PC-3 (cell line): ENCODE measurements around the gene SELENOP. TPM values are rescaled to one million over a fixed set of nuclear protein-coding genes. Genes with fewer than 3 reads are reported as not detected.

Experiments
- ATAC-seq: fragments of 200-7000 bp; cut with Tn5 transposase; 2 replicates; pipeline ENCODE4 v1.9.1; 2020; ENCODE audit warnings: mild to moderate bottlenecking, moderate library complexity
- BruUV-seq: library from RNA; stranded (reverse); fragments of 400-500 nt; replicated peaks from 2 replicates; lab custom pipeline; 2021; lab: Mats Ljungman, UMichigan
- CTCF ChIA-PET: fragments of 300-600 bp; sonication (Branson Sonifier 250); formaldehyde crosslinking; loops from one replicate; lab custom pipeline; 2022; ENCODE audit warnings: antibody characterized with exemption; lab: Charles Lee
- POLR2A ChIA-PET: fragments of 300-600 bp; sonication (Branson Sonifier 250); formaldehyde crosslinking; loops from one replicate; lab custom pipeline; 2022; ENCODE audit warnings: antibody characterized with exemption; ENCODE audit not compliant: unreplicated experiment; lab: Charles Lee
- DNase-seq: peaks from one replicate; pipeline ENCODE4 v3.0.0-alpha.2; 2015
- H2AFZ ChIP-seq: fragments of 300-600 bp; sonication (generic); 2 replicates; pipeline ENCODE4 v1.6.0; 2016; ENCODE audit warnings: antibody characterized with exemption, low read length
- H3F3A ChIP-seq: fragments of 300-600 bp; sonication (generic); one replicate; pipeline ENCODE4 v1.6.0; 2017; ENCODE audit warnings: antibody characterized with exemption, low read length, control low read depth, mild to moderate bottlenecking; ENCODE audit not compliant: unreplicated experiment
- H3K27ac ChIP-seq: fragments of 300-600 bp; sonication (generic); 2 replicates; pipeline ENCODE4 v1.5.1; 2016; ENCODE audit warnings: mild to moderate bottlenecking, low read length
- H3K27me3 ChIP-seq: fragments of 300-600 bp; sonication (generic); 2 replicates; pipeline ENCODE4 v1.6.1; 2016; ENCODE audit warnings: low read length, mixed read lengths
- H3K36me3 ChIP-seq: fragments of 300-600 bp; sonication (generic); 2 replicates; pipeline ENCODE4 v1.6.1; 2016; ENCODE audit warnings: low read depth, mixed run types, low read length, mixed read lengths
- H3K4me1 ChIP-seq: fragments of 300-600 bp; sonication (generic); 2 replicates; pipeline ENCODE4 v1.5.1; 2016; ENCODE audit warnings: low read length; ENCODE audit not compliant: insufficient read depth
- H3K4me2 ChIP-seq: fragments of 300-600 bp; sonication (generic); 2 replicates; pipeline ENCODE4 v1.6.0; 2016; ENCODE audit warnings: low read length
- H3K4me3 ChIP-seq: fragments of 300-600 bp; sonication (generic); 2 replicates; pipeline ENCODE4 v1.5.1; 2016; ENCODE audit warnings: mild to moderate bottlenecking, low read length, mixed read lengths
- H3K79me2 ChIP-seq: fragments of 300-600 bp; sonication (generic); 2 replicates; pipeline ENCODE4 v1.6.1; 2017; ENCODE audit warnings: low read length, mixed read lengths
- H3K9ac ChIP-seq: fragments of 300-600 bp; sonication (generic); 2 replicates; pipeline ENCODE4 v1.6.0; 2016; ENCODE audit warnings: mild to moderate bottlenecking, low read length
- H3K9me2 ChIP-seq: fragments of 300-600 bp; sonication (generic); replicated peaks from 2 replicates; pipeline ENCODE4 v1.6.1; 2016; ENCODE audit warnings: mixed run types, low read length, mixed read lengths
- H3K9me3 ChIP-seq: fragments of 300-600 bp; sonication (generic); 2 replicates; pipeline ENCODE4 v1.6.1; 2016; ENCODE audit warnings: low read length, mixed read lengths
- H4K20me1 ChIP-seq: fragments of 300-600 bp; sonication (generic); 2 replicates; pipeline ENCODE4 v1.6.1; 2016; ENCODE audit warnings: low read length, mixed read lengths
- CTCF ChIP-seq: fragments of 300-600 bp; sonication (generic); conservative IDR thresholded peaks from 2 replicates; pipeline ENCODE4 v1.5.1; 2017; ENCODE audit warnings: antibody characterized with exemption, low read depth, mild to moderate bottlenecking, low read length
- EZH2 ChIP-seq: fragments of 300-600 bp; sonication (generic); IDR thresholded peaks from one replicate; pipeline ENCODE4 v1.6.1; 2017; ENCODE audit warnings: antibody characterized with exemption, mild to moderate bottlenecking, low read length; ENCODE audit not compliant: unreplicated experiment
- EZH2phosphoT487 ChIP-seq: fragments of 300-600 bp; sonication (generic); IDR thresholded peaks from 2 replicates; pipeline ENCODE4 v1.6.1; 2018; ENCODE audit warnings: mild to moderate bottlenecking, antibody characterized with exemption, low read length, borderline replicate concordance
- intact Hi-C: fragments of 100-400 bp; cut with micrococcal nuclease; formaldehyde crosslinking; loops from 2 replicates; pipeline ENCODE4 v1.9.0; 2023
- total RNA-seq: library from RNA; depleted of rRNA; stranded (reverse); fragments of >200 nt; gene quantifications from 2 replicates; pipeline ENCODE4 v1.2.3, GENCODE V29; 2014

Gene SELENOP
- total RNA-seq, 1 experiment from 2014 or later = 3.3 TPM

GRCh38 chr5:42800748-42801330 is 10.9 kb downstream of the SELENOP start:
- Histone ChIP-seq H3K4me1 (no peaks in the 10 kb centered on the region), H3K27ac (no peak overlapping the region), H3K36me3 (no peaks in the 10 kb centered on the region), H3K27me3 (no peaks in the 10 kb centered on the region), H3F3A (no peaks in the 10 kb centered on the region), H3K4me3 (no peak overlapping the region), H4K20me1 (no peaks in the 10 kb centered on the region), H3K79me2 (no peaks in the 10 kb centered on the region), H3K9ac (no peak overlapping the region), H2AFZ (no peak overlapping the region), H3K4me2 (no peak overlapping the region), H3K9me3 (no peaks in the 10 kb centered on the region), H3K9me2 (no peaks in the 10 kb centered on the region)
- no TSS peak for BruUV-seq
- intact Hi-C loops = no loop called here
- DNase-seq (no peak), ATAC-seq (no peak)
- ChIA-PET POLR2A (interaction anchor here (0.6 kb wide), 1 partner anchor 28 kb away, joined by 4 read pairs; no protein-coding TSS in a partner anchor), CTCF (no interaction called here)
- TF ChIP-seq CTCF (no peak), EZH2phosphoT487 (no peak), EZH2 (no peak)

DNA sequence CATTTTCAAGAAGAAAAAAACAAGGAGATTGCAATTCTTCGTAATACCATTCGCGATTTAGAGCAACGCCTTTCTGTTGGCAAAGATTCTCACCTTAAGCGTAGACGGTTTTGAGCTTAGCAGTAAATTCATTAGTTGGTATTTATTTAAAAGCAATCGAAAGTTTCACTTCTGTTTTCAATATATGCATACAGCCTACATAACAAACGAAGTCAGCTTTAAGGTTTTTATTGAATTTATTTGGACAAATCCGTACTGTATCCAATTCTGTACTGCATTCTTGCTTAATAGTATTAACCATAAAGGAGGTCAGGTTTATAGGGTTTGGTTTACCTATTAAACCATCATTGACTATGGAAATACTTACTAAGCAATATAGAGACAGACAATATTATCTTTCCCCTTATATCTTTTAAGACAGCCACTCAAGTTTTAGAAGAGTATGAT is 12.0 kb downstream of the SELENOP start:
- CTCF ChIA-PET = no interaction called here
- intact Hi-C loops = no loop called here
- H4K20me1 ChIP-seq = no peaks in the 10 kb centered on the region

More for the DNA sequence above, 12.0 kb downstream of the SELENOP start:
- H3K36me3 ChIP-seq = no peaks in the 10 kb centered on the region
- no TSS peak for BruUV-seq
- no peak overlapping the region for H3K27ac ChIP-seq
- no peaks in the 10 kb centered on the region for H3K79me2 ChIP-seq
- no peak for DNase-seq
- POLR2A ChIA-PET = no interaction called here
- H3K4me2 ChIP-seq = no peak overlapping the region
- H3K9ac ChIP-seq = no peak overlapping the region
- no peak overlapping the region for H3K4me3 ChIP-seq
- H3F3A ChIP-seq = no peaks in the 10 kb centered on the region
- no peaks in the 10 kb centered on the region for H3K9me3 ChIP-seq
- H3K4me1 ChIP-seq = no peaks in the 10 kb centered on the region
- H3K9me2 ChIP-seq = no peaks in the 10 kb centered on the region
- H2AFZ ChIP-seq = no peak overlapping the region
- no peak for ATAC-seq
- H3K27me3 ChIP-seq = no peaks in the 10 kb centered on the region
- TF ChIP-seq EZH2phosphoT487 = no peak
- no peak for TF ChIP-seq EZH2
- no peak for TF ChIP-seq CTCF
